Motor neuron (in vitro differentiated cells): Measurements from ENCODE around the gene WNT6. TPM values are rescaled to one million over a fixed set of nuclear protein-coding genes. Genes with fewer than 3 reads are reported as not detected.

Source experiments
- ATAC-seq, 8 experiments: fragments of 200-7000 bp; cut with Tn5 transposase; replicated peaks in 6 of 8; 2 replicates each; pipeline ENCODE4 v1.8.0; 2021; ENCODE audit warnings: mild to moderate bottlenecking in 8 of 8, moderate library complexity in 8 of 8
- H3K27ac ChIP-seq, 2 donors: fragments of 250-450 bp; sonication (Bioruptor Pico); 2 replicates each; pipeline ENCODE4 v1.9.0; 2021; ENCODE audit warnings: antibody characterized with exemption in 2 of 2, mild to moderate bottlenecking in 2 of 2, moderate library complexity in 1 of 2
- H3K4me1 ChIP-seq, 2 donors: fragments of 250-450 bp; sonication (Bioruptor Pico); replicated peaks in 1 of 2; 2 replicates each; pipeline ENCODE4 v1.6.1; 2021; ENCODE audit warnings: antibody characterized with exemption in 2 of 2, mild to moderate bottlenecking in 2 of 2, moderate library complexity in 1 of 2
- H3K4me3 ChIP-seq, 5 donors: fragments of 250-450 bp; sonication (Bioruptor Pico); 2 replicates each; pipeline ENCODE4 v1.9.0; 2021; ENCODE audit warnings: antibody characterized with exemption in 5 of 5, mild to moderate bottlenecking in 5 of 5, moderate library complexity in 4 of 5
- WGBS, 10 experiments: fragments of 450-650 bp; shearing (Covaris generic); methylation state at CpG; one replicate each; pipeline ENCODE4 v1.0.0; 2022; 5-methylcytosine and 5-hydroxymethylcytosine counted together
- in situ Hi-C, 9 experiments: fragments of 400-800 bp; cut with MboI; loops; one replicate each; pipeline ENCODE4 v1.15.0; 2021; ENCODE audit warnings: low sequenced_read_pairs in 9 of 9, low pct_unique_long_range_greater_than_20kb in 2 of 9; ENCODE audit not compliant: unreplicated experiment in 9 of 9
- total RNA-seq, 8 experiments: library from RNA; unstranded; fragments of 300-600 nt; gene quantifications; 2 replicates each; pipeline versions ENCODE4 v1.2.3 to v1.2.4, GENCODE V29; 2022

Gene WNT6
- total RNA-seq, 8 experiments from 2014 or later: 0.14 to 0.93 (median 0.24) TPM; not detected in 5

- no peaks in the 10 kb centered on the region for H3K4me1 ChIP-seq
- ATAC-seq: peak in 2 of 8 experiments; percentile 39 to 69
- H3K4me3 ChIP-seq: no peak overlapping the region
- H3K27ac ChIP-seq: no peak overlapping the region
- in situ Hi-C loops: no loop called here
- WGBS, 10 experiments: 0 to 65% (median 56%) methylated on average over 1 to 4 of the region's 5 CpGs; no CpG with 5 or more reads in 2 of the 10 experiments
These were observed 5.8 kb upstream of the WNT6 start for GRCh38 chr2:218853766-218854165.

DNA sequence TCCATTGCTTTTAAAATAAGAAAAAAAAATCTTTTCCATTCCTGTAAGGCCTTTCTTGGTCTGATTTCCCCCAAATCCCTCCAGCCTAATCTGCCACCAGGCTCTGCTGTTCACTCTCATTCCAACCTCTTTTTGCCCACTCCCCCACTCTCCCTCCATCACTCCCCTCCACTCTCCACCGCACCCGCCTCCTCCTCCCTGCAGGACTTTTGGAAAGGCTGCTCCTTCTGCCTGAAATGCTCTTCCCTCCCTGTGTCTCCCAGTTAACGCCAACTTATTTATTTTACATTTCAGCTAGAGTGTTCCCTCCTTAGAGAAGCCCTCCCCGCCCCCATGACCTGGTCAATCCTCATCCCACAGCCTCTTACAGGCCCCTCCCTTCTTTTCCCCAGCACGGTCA, 4.7 kb upstream of the WNT6 start:
- 20 to 60% (median 50%) methylated on average over 1 to 2 of the region's 5 CpGs; no CpG with 5 or more reads in 7 of the 10 experiments for WGBS, 10 experiments
- H3K27ac ChIP-seq: no peak overlapping the region
- H3K4me1 ChIP-seq: no peaks in the 10 kb centered on the region
- in situ Hi-C loops: no loop called here
- ATAC-seq: no peak
- H3K4me3 ChIP-seq: no peak overlapping the region

- ATAC-seq: no peak
- Histone ChIP-seq H3K4me1 (peaks cover 0 to 3% of the 10 kb centered on the region in 2 donors), H3K4me3 (no peak overlapping the region), H3K27ac (no peak overlapping the region)
- in situ Hi-C loops: no loop called here
- WGBS, 10 experiments: 20 to 100% (median 61%) methylated on average over 1 to 5 of the region's 14 CpGs; no CpG with 5 or more reads in 4 of the 10 experiments
These were observed 4.1 kb upstream of the WNT6 start for GRCh38 chr2:218855305-218856166.

DNA sequence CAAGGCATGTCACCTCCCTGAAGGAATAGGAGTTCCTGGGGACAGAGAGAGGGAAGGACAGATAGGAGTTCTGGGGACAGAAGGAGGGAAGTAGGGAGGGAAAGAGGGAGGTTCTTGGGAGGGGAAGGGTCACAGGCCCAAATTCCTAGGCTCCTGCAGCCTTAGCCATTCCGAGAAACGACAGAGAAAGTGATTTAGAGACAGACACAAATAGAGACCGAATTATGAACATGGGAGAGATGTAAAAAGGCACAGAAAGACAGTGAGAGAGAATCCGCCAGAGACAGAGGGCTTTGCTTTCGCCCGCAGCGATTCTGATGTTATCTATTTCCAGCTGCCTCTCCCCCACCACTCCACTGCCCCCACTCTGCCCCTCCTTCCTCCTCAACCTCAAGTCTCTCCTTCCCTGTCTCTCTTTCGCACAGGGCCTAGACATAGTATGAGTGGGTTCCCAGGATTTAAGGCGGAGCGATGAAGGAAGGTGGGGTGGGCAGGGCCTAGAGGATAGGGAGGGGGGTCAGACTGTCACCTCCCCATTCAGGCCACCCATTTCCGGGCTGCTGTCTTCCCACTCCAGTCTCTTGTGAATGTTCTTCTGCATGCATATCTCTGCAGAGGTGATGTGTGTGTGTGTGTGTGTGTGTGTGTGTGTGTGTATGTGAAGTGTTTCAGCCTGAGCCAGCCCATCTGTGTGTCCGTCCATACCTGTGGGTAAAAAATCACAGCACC, 3.3 kb upstream of the WNT6 start:
- in situ Hi-C loops: no loop called here
- ATAC-seq: no peak
- peaks cover 0 to 3% of the 10 kb centered on the region in 2 donors for H3K4me1 ChIP-seq
- H3K27ac ChIP-seq: no peak overlapping the region
- WGBS, 10 experiments: 18 to 80% (median 39%) methylated on average over 1 to 7 of the region's 12 CpGs; no CpG with 5 or more reads in 3 of the 10 experiments
- no peak overlapping the region for H3K4me3 ChIP-seq

- ATAC-seq: no peak
- no peak overlapping the region for H3K27ac ChIP-seq
- H3K4me3 ChIP-seq: no peak overlapping the region
- in situ Hi-C loops: no loop called here
- WGBS, 10 experiments: 100% methylated on average over 1 of the region's 1 CpG; no CpG with 5 or more reads in 9 of the 10 experiments
- peaks cover 0 to 3% of the 10 kb centered on the region in 2 donors for H3K4me1 ChIP-seq
These were observed 2.7 kb upstream of the WNT6 start for GRCh38 chr2:218856896-218857243.

DNA sequence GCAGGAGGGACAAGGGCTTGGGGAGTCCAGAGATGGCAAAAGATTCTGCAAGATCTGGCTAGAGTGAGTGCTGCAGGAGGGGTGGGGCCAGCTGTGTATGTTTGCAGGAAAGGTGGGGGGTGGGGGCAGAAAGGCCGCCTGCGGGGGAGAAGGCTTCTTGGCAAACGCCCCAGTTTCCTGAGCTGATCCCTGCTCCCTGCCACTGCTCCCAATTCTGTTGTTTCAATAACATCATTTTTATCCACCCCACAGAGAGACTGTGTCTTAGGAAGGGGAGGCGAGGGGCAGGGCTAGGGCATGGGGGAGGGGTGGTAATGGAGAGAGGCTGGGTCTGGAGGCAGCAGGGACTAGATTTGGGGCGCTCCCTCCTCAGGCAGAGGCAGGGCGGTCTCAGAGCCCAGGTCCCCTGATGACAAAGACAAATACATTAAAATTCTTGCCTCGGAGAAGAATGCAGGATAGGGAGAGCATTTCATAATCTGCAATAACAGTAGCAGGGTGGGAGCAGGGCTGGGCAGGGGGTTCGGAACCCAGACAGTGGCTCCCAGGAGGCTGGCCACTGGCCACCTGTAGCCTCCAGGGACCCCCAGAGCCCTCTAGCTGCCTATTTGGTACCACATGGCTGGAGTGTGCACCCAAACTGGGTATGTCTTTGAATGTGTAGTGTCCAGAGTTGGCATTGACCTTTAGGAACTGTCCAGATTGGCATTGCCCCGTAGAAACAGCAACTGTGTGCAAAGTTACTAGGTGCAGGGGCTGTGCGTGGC, 2.1 kb upstream of the WNT6 start:
- WGBS, 10 experiments: 7 to 60% (median 55%) methylated on average over 1 to 3 of the region's 10 CpGs; no CpG with 5 or more reads in 6 of the 10 experiments
- in situ Hi-C loops: no loop called here
- no peak overlapping the region for H3K4me3 ChIP-seq
- H3K4me1 ChIP-seq: peaks cover 0 to 3% of the 10 kb centered on the region in 2 donors
- H3K27ac ChIP-seq: no peak overlapping the region
- ATAC-seq: peak in 2 of 8 experiments; percentile 5 to 20

GRCh38 chr2:218858138-218858445, 1.5 kb upstream of the WNT6 start:
- Histone ChIP-seq H3K27ac (no peak overlapping the region), H3K4me1 (peaks cover 0 to 3% of the 10 kb centered on the region in 2 donors), H3K4me3 (no peak overlapping the region)
- ATAC-seq: no peak
- WGBS, 10 experiments: 0 to 38% (median 33%) methylated on average over 1 of the region's 1 CpG; no CpG with 5 or more reads in 7 of the 10 experiments
- in situ Hi-C loops: no loop called here

- no peak overlapping the region for H3K27ac ChIP-seq
- peak in 1 of 8 experiments; percentile 7 for ATAC-seq
- in situ Hi-C loops: no loop called here
- 20% methylated on average over 1 to 2 of the region's 51 CpGs; no CpG with 5 or more reads in 8 of the 10 experiments for WGBS, 10 experiments
- H3K4me1 ChIP-seq: peaks cover 0 to 3% of the 10 kb centered on the region in 2 donors
- peak overlapping the region; percentile 16 to 28 (median 19) for H3K4me3 ChIP-seq
These were observed 692 bp upstream of the WNT6 start for GRCh38 chr2:218858671-218859555.

GRCh38 chr2:218859988-218860831, 605 bp downstream of the WNT6 start:
- WGBS, 10 experiments: 0 to 30% (median 3%) methylated on average over 2 to 10 of the region's 47 CpGs; no CpG with 5 or more reads in 4 of the 10 experiments
- H3K4me1 ChIP-seq: peaks cover 0 to 3% of the 10 kb centered on the region in 2 donors
- peak; percentile 5 to 61 (median 46) for ATAC-seq
- in situ Hi-C loops: no loop called here
- H3K4me3 ChIP-seq: peak overlapping the region; percentile 16 to 28 (median 19)
- no peak overlapping the region for H3K27ac ChIP-seq

GRCh38 chr2:218860950-218861381, 1.4 kb downstream of the WNT6 start:
- no peak overlapping the region for H3K4me3 ChIP-seq
- no peak overlapping the region for H3K27ac ChIP-seq
- WGBS, 10 experiments: 0 to 41% (median 2%) methylated on average over 1 to 18 of the region's 21 CpGs; no CpG with 5 or more reads in 3 of the 10 experiments
- peak in 7 of 8 experiments; percentile 32 to 83 (median 44) for ATAC-seq
- in situ Hi-C loops: no loop called here
- peaks cover 0 to 3% of the 10 kb centered on the region in 2 donors for H3K4me1 ChIP-seq

- Histone ChIP-seq H3K4me3 (no peak overlapping the region), H3K27ac (no peak overlapping the region), H3K4me1 (peaks cover 0 to 3% of the 10 kb centered on the region in 2 donors)
- ATAC-seq: no peak
- WGBS, 10 experiments: 8 to 92% (median 75%) methylated on average over 1 to 5 of the region's 7 CpGs; no CpG with 5 or more reads in 3 of the 10 experiments
- in situ Hi-C loops: no loop called here
These were observed 2.2 kb downstream of the WNT6 start for GRCh38 chr2:218861645-218862318.
